ENCODE data around the gene KCTD14. TPM values are rescaled to one million over a fixed set of nuclear protein-coding genes. Genes with fewer than 3 reads are reported as not detected.

KCTD14 gene
- total RNA-seq, 1 experiment from 2014 or later: 12.5 TPM

GRCh38 chr11:78070621-78071020 lies 47.5 kb upstream of the KCTD14 start:
- no peak overlapping the region for H3K9ac ChIP-seq (ENCODE audit: extremely low read depth, insufficient read length, low read length)
- H4K20me1 ChIP-seq (ENCODE audit: control insufficient read depth, insufficient read depth, insufficient read length): no peaks in the 10 kb centered on the region
- no peak overlapping the region for H4K8ac ChIP-seq (replicated peaks; ENCODE audit: insufficient read length, low read depth, low read length)
- no peak overlapping the region for H3K23ac ChIP-seq (ENCODE audit: insufficient read length, low read depth, low read length)
- WGBS (ENCODE audit: extremely low coverage, insufficient read length, low lambda C conversion rate): no CpG with 5 or more reads among the region's 2 CpGs
- no peak overlapping the region for H4K91ac ChIP-seq (ENCODE audit: insufficient read length, low read depth, low read length)
- H3K4ac ChIP-seq (ENCODE audit: low read depth, low read length): no peak overlapping the region
- no peak overlapping the region for H2BK20ac ChIP-seq (ENCODE audit: low read depth, low read length, poor library complexity, severe bottlenecking)
- no peak overlapping the region for H2BK15ac ChIP-seq (ENCODE audit: low read depth, low read length)
- H3K23me2 ChIP-seq (ENCODE audit: insufficient read length, low read depth, low read length, poor library complexity, severe bottlenecking): no peaks in the 10 kb centered on the region
- H3K79me2 ChIP-seq (ENCODE audit: insufficient read depth, low read length): peaks cover 6% of the 10 kb centered on the region; the same call in 1 of the 2 replicates
- no peak for DNase-seq
- Mint-ChIP-seq H3K9me3 (no peaks in the 10 kb centered on the region), H3K4me3 (no peak overlapping the region), H3K27me3 (ENCODE audit: low read depth) (no peaks in the 10 kb centered on the region), H3K27ac (no peak overlapping the region), H3K36me3 (ENCODE audit: insufficient read depth in 1 of 3, low read depth in 3 of 3) (peaks cover 21 to 50% (median 50%) of the 10 kb centered on the region in 3 experiments; a peak in 6 of 7 replicates), H3K4me1 (no peaks in the 10 kb centered on the region)
- H3K18ac ChIP-seq (ENCODE audit: insufficient read length, low read depth, low read length): no peak overlapping the region
- no peak overlapping the region for H2BK12ac ChIP-seq (ENCODE audit: insufficient read length, low read depth, low read length)
- no peak overlapping the region for H2BK120ac ChIP-seq (ENCODE audit: low read depth, low read length, poor library complexity, severe bottlenecking)
- H3T11ph ChIP-seq (ENCODE audit: low read length): no peak overlapping the region
- H3K56ac ChIP-seq (ENCODE audit: insufficient read length, low read depth, low read length): no peak overlapping the region
- no peak overlapping the region for H3K27ac ChIP-seq (ENCODE audit: insufficient read length, low read depth, low read length)
- no peaks in the 10 kb centered on the region for H3K27me3 ChIP-seq (ENCODE audit: insufficient read depth, low read length)
- H3K4me1 ChIP-seq (ENCODE audit: insufficient read depth, low read length): no peaks in the 10 kb centered on the region
- H2AK5ac ChIP-seq (ENCODE audit: insufficient read length, low read length): no peak overlapping the region
- no peak for TF ChIP-seq CTCF (conservative IDR thresholded peaks at IDR 0.05)
- H3K79me1 ChIP-seq (ENCODE audit: insufficient read depth, low read depth, low read length, poor library complexity, severe bottlenecking): no peaks in the 10 kb centered on the region
- H3K9me3 ChIP-seq (ENCODE audit: control insufficient read depth, low read depth, low read length): no peaks in the 10 kb centered on the region
- H3K14ac ChIP-seq (ENCODE audit: insufficient read depth, low read length): no peak overlapping the region
- H2AFZ ChIP-seq (ENCODE audit: low read length): no peak overlapping the region
- no peak overlapping the region for H4K5ac ChIP-seq (ENCODE audit: insufficient read length, low read depth, low read length)
- H2BK5ac ChIP-seq (ENCODE audit: insufficient read length, low read length): no peak overlapping the region
- no peak overlapping the region for H3K4me2 ChIP-seq (ENCODE audit: insufficient read depth, insufficient read length, low read length)
